ENCODE measurements around the gene ACOX1. TPM values are rescaled to one million over a fixed set of nuclear protein-coding genes. Genes with fewer than 3 reads are reported as not detected.

ACOX1 gene
- total RNA-seq, 2 experiments from 2014 or later, result 26.3 to 26.9 TPM

GRCh38 chr17:76000755-76001521 lies 22.0 kb upstream of the ACOX1 start, which contains the start of gene CDK3:
CDK3 (plus strand) TSS chr17:76000855; CDS start chr17:76001426, 571 bp downstream.
- no peak within 1 kb of the TSS for H3K4me3 Mint-ChIP-seq
- DNase-seq, result no peak
- no peaks in the 10 kb centered on the region for H3K27me3 Mint-ChIP-seq
- H3K4me1 Mint-ChIP-seq, result peaks cover 15% of the 10 kb centered on the region
- no peak within 1 kb of the TSS for H3K27ac Mint-ChIP-seq
- H3K9me3 Mint-ChIP-seq, result no peaks in the 10 kb centered on the region
- no peaks in the 10 kb centered on the region for H3K36me3 Mint-ChIP-seq

- H3K9me3 Mint-ChIP-seq, result no peaks in the 10 kb centered on the region
- no peaks in the 10 kb centered on the region for H3K36me3 Mint-ChIP-seq
- peak; percentile 69 for DNase-seq
- no peaks in the 10 kb centered on the region for H3K27me3 Mint-ChIP-seq
- no peak overlapping the region for H3K27ac Mint-ChIP-seq
- no peak overlapping the region for H3K4me3 Mint-ChIP-seq
- H3K4me1 Mint-ChIP-seq, result peaks cover 15% of the 10 kb centered on the region
Observed at GRCh38 chr17:76000016-76000754, 21.2 kb upstream of the ACOX1 start.

GRCh38 chr17:75998327-75998795 lies 19.4 kb upstream of the ACOX1 start:
- peaks cover 15% of the 10 kb centered on the region for H3K4me1 Mint-ChIP-seq
- no peak overlapping the region for H3K27ac Mint-ChIP-seq
- DNase-seq, result no peak
- H3K4me3 Mint-ChIP-seq, result no peak overlapping the region
- H3K36me3 Mint-ChIP-seq, result peaks cover 1% of the 10 kb centered on the region
- H3K27me3 Mint-ChIP-seq, result no peaks in the 10 kb centered on the region
- no peaks in the 10 kb centered on the region for H3K9me3 Mint-ChIP-seq

- H3K27ac Mint-ChIP-seq, result peak overlapping the region; percentile 80
- H3K9me3 Mint-ChIP-seq, result no peaks in the 10 kb centered on the region
- no peak for DNase-seq
- H3K4me3 Mint-ChIP-seq, result peak overlapping the region; percentile 44
- H3K36me3 Mint-ChIP-seq, result peaks cover 3% of the 10 kb centered on the region
- H3K4me1 Mint-ChIP-seq, result peaks cover 15% of the 10 kb centered on the region
- H3K27me3 Mint-ChIP-seq, result no peaks in the 10 kb centered on the region
Observed at GRCh38 chr17:75996665-75997590, 18.0 kb upstream of the ACOX1 start.

- peaks cover 15% of the 10 kb centered on the region for H3K4me1 Mint-ChIP-seq
- no peaks in the 10 kb centered on the region for H3K27me3 Mint-ChIP-seq
- DNase-seq, result no peak
- H3K4me3 Mint-ChIP-seq, result no peak overlapping the region
- no peak overlapping the region for H3K27ac Mint-ChIP-seq
- no peaks in the 10 kb centered on the region for H3K9me3 Mint-ChIP-seq
- peaks cover 3% of the 10 kb centered on the region for H3K36me3 Mint-ChIP-seq
Observed at GRCh38 chr17:75995385-75995925, 16.5 kb upstream of the ACOX1 start.

- Mint-ChIP-seq H3K4me1 (peaks cover 15% of the 10 kb centered on the region), H3K9me3 (no peaks in the 10 kb centered on the region), H3K4me3 (no peak overlapping the region), H3K27ac (no peak overlapping the region), H3K27me3 (no peaks in the 10 kb centered on the region), H3K36me3 (peaks cover 3% of the 10 kb centered on the region)
- DNase-seq, result no peak
Observed at GRCh38 chr17:75994802-75995370, 15.9 kb upstream of the ACOX1 start.

- peaks cover under 1% of the 10 kb centered on the region for H3K4me1 Mint-ChIP-seq
- no peak for DNase-seq
- H3K27ac Mint-ChIP-seq, result no peak overlapping the region
- no peaks in the 10 kb centered on the region for H3K9me3 Mint-ChIP-seq
- H3K36me3 Mint-ChIP-seq, result peaks cover 3% of the 10 kb centered on the region
- H3K27me3 Mint-ChIP-seq, result no peaks in the 10 kb centered on the region
- no peak overlapping the region for H3K4me3 Mint-ChIP-seq
Observed at GRCh38 chr17:75991396-75991795, 12.4 kb upstream of the ACOX1 start.

- no peak for DNase-seq
- Mint-ChIP-seq H3K36me3 (no peaks in the 10 kb centered on the region), H3K27me3 (no peaks in the 10 kb centered on the region), H3K4me3 (no peak overlapping the region), H3K4me1 (peaks cover 3% of the 10 kb centered on the region), H3K9me3 (no peaks in the 10 kb centered on the region), H3K27ac (no peak overlapping the region)
Observed at GRCh38 chr17:75987041-75987440, 8.1 kb upstream of the ACOX1 start.

GRCh38 chr17:75985986-75986385 lies 7.0 kb upstream of the ACOX1 start:
- DNase-seq, result no peak
- Mint-ChIP-seq H3K9me3 (no peaks in the 10 kb centered on the region), H3K36me3 (no peaks in the 10 kb centered on the region), H3K4me3 (no peak overlapping the region), H3K4me1 (peaks cover 3% of the 10 kb centered on the region), H3K27ac (no peak overlapping the region), H3K27me3 (no peaks in the 10 kb centered on the region)

- no peak overlapping the region for H3K4me3 Mint-ChIP-seq
Observed at GRCh38 chr17:75983501-75984181, 4.7 kb upstream of the ACOX1 start.

GRCh38 chr17:75981019-75981615 lies 2.2 kb upstream of the ACOX1 start:
- Mint-ChIP-seq H3K27me3 (no peaks in the 10 kb centered on the region), H3K36me3 (peaks cover 3% of the 10 kb centered on the region), H3K27ac (peak overlapping the region; percentile 43), H3K9me3 (no peaks in the 10 kb centered on the region), H3K4me1 (peaks cover 15% of the 10 kb centered on the region), H3K4me3 (peak overlapping the region; percentile 99)
- no peak for DNase-seq

More at GRCh38 chr17:75983501-75984181, 4.7 kb upstream of the ACOX1 start:
- Mint-ChIP-seq H3K4me1 (peaks cover 9% of the 10 kb centered on the region), H3K9me3 (no peaks in the 10 kb centered on the region), H3K27ac (no peak overlapping the region), H3K36me3 (peaks cover 3% of the 10 kb centered on the region), H3K27me3 (no peaks in the 10 kb centered on the region)
- no peak for DNase-seq

GRCh38 chr17:75980188-75981018 lies 1.4 kb upstream of the ACOX1 start:
- no peak for DNase-seq
- Mint-ChIP-seq H3K27me3 (no peaks in the 10 kb centered on the region), H3K36me3 (peaks cover 4% of the 10 kb centered on the region), H3K4me1 (peaks cover 21% of the 10 kb centered on the region), H3K4me3 (peak overlapping the region; percentile 99), H3K9me3 (no peaks in the 10 kb centered on the region), H3K27ac (peak overlapping the region; percentile 100)

- Mint-ChIP-seq H3K36me3 (peaks cover 4% of the 10 kb centered on the region), H3K27ac (peak overlapping the region; percentile 100), H3K9me3 (no peaks in the 10 kb centered on the region), H3K4me3 (peak overlapping the region; percentile 99), H3K27me3 (no peaks in the 10 kb centered on the region), H3K4me1 (peaks cover 23% of the 10 kb centered on the region)
- no peak for DNase-seq
Observed at GRCh38 chr17:75979705-75980187, 780 bp upstream of the ACOX1 start.

All from activated naive CD8-positive, alpha-beta T cell treated with anti-CD3 and anti-CD28 coated beads for 36 hours (primary cell).